Natural killer cell (primary cell): Measurements from ENCODE around the gene ETNK1. TPM values are rescaled to one million over a fixed set of nuclear protein-coding genes. Genes with fewer than 3 reads are reported as not detected.

Experiments used
- ATAC-seq, 3 donors: fragments of 150-1000 bp in 2 of 3; fragments of 200-7000 bp in 1 of 3; cut with Tn5 transposase; 1 replicate in 1 of 3; 2 replicates in 2 of 3; pipeline ENCODE4 v1.10.0; 2021; ENCODE audit warnings: mild to moderate bottlenecking in 2 of 3, moderate library complexity in 2 of 3
- DNase-seq, 2 donors: peaks; one replicate each; pipeline versions ENCODE4 v3.0.0 to v3.0.0-alpha.2; 2013 to 2021; ENCODE audit warnings: mixed read lengths in 1 of 2
- H3K27ac ChIP-seq: one replicate; pipeline ENCODE4 v1.5.1; 2013; ENCODE audit warnings: mild to moderate bottlenecking, low read length
- H3K27me3 ChIP-seq: one replicate; pipeline ENCODE4 v1.6.1; 2013; ENCODE audit warnings: low read length; ENCODE audit not compliant: control insufficient read depth, insufficient read depth
- H3K36me3 ChIP-seq: one replicate; pipeline ENCODE4 v1.6.1; 2013; ENCODE audit warnings: low read length; ENCODE audit not compliant: control insufficient read depth, insufficient read depth
- H3K4me1 ChIP-seq: one replicate; pipeline ENCODE4 v1.6.1; 2013; ENCODE audit warnings: low read length; ENCODE audit not compliant: control insufficient read depth, insufficient read depth
- H3K4me3 ChIP-seq: one replicate; pipeline ENCODE4 v1.5.1; 2013; ENCODE audit warnings: low read length
- H3K9me3 ChIP-seq: one replicate; pipeline ENCODE4 v1.6.1; 2013; ENCODE audit warnings: low read length; ENCODE audit not compliant: control insufficient read depth, insufficient read depth
- H3K27ac Mint-ChIP-seq, 2 donors: one replicate each; pipeline ENCODE4 v1.8.0; 2022; ENCODE audit warnings: mild to moderate bottlenecking in 2 of 2, mixed read lengths in 2 of 2, moderate library complexity in 1 of 2
- H3K27me3 Mint-ChIP-seq, 2 donors: one replicate each; pipeline ENCODE4 v1.8.0; 2022; ENCODE audit warnings: low read depth in 2 of 2, mixed read lengths in 2 of 2
- H3K36me3 Mint-ChIP-seq: one replicate; pipeline ENCODE4 v1.8.0; 2022; ENCODE audit warnings: mixed read lengths
- H3K4me1 Mint-ChIP-seq, 2 donors: one replicate each; pipeline ENCODE4 v1.8.0; 2022; ENCODE audit warnings: mixed read lengths in 2 of 2
- H3K4me3 Mint-ChIP-seq: one replicate; pipeline ENCODE4 v1.8.0; 2022; ENCODE audit warnings: mild to moderate bottlenecking, moderate library complexity, mixed read lengths
- H3K9me3 Mint-ChIP-seq, 2 donors: one replicate each; pipeline ENCODE4 v1.8.0; 2022; ENCODE audit warnings: mixed read lengths in 2 of 2
- CTCF ChIP-seq: fragments of 200-600 bp; IDR thresholded peaks from one replicate; pipeline ENCODE4 v1.8.0; 2022; ENCODE audit warnings: antibody characterized with exemption
- WGBS: methylation state at CpG from one replicate; pipeline ENCODE4 v1.1.7; 2013; ENCODE audit warnings: missing lambda C conversion rate; ENCODE audit not compliant: insufficient coverage; 5-methylcytosine and 5-hydroxymethylcytosine counted together
- intact Hi-C: fragments of 100-400 bp; cut with micrococcal nuclease; formaldehyde crosslinking; loops from one replicate; pipeline ENCODE4 v1.14.2; 2022
- total RNA-seq, 4 donors: library from RNA; stranded (reverse); fragments of 120-200 nt in 1 of 4; gene quantifications; one replicate each; pipeline versions ENCODE4 v1.2.3 to v1.2.4, GENCODE V29; 2013 to 2022

Gene ETNK1
- total RNA-seq, 3 donors from 2014 or later (not counting 1 experiment from before 2014, with no cell fraction given): 77.6 to 101 (median 85.2) TPM

GRCh38 chr12:22684140-22685118 lies 59.5 kb downstream of the ETNK1 start:
- WGBS: 75% methylated on average over 4 of the region's 5 CpGs
- H3K36me3 ChIP-seq: peaks cover 20% of the 10 kb centered on the region
- H3K27me3 ChIP-seq: no peaks in the 10 kb centered on the region
- ATAC-seq: peak; percentile 44 to 52 (median 46)
- H3K4me3 Mint-ChIP-seq: no peak overlapping the region
- peak in 1 of 2 donors; percentile 49 for DNase-seq
- no peaks in the 10 kb centered on the region for H3K9me3 ChIP-seq
- H3K4me3 ChIP-seq: no peak overlapping the region
- no peak overlapping the region for H3K27ac ChIP-seq
- no peaks in the 10 kb centered on the region for H3K4me1 ChIP-seq
- H3K27me3 Mint-ChIP-seq: no peaks in the 10 kb centered on the region
- intact Hi-C loops: loop anchor here (10.0 kb wide), 1 partner anchor 370 kb away; no protein-coding TSS in a partner anchor
- no peaks in the 10 kb centered on the region for H3K9me3 Mint-ChIP-seq
- peaks cover 15 to 22% of the 10 kb centered on the region in 2 donors for H3K4me1 Mint-ChIP-seq
- peak overlapping the region in 1 of 2 donors; percentile 41 for H3K27ac Mint-ChIP-seq
- TF ChIP-seq CTCF: peak; percentile 78
- peaks cover 8% of the 10 kb centered on the region for H3K36me3 Mint-ChIP-seq

- peaks cover 17 to 18% of the 10 kb centered on the region in 2 donors for H3K4me1 Mint-ChIP-seq
- no peak for ATAC-seq
These were observed 61.2 kb downstream of the ETNK1 start for GRCh38 chr12:22686193-22686592.

GRCh38 chr12:22687361-22688076 lies 62.5 kb downstream of the ETNK1 start:
- Mint-ChIP-seq H3K36me3 (no peaks in the 10 kb centered on the region), H3K4me3 (peak overlapping the region; percentile 0), H3K27me3 (no peaks in the 10 kb centered on the region), H3K27ac (peak overlapping the region; percentile 20 to 72), H3K4me1 (peaks cover 30 to 32% of the 10 kb centered on the region in 2 donors), H3K9me3 (no peaks in the 10 kb centered on the region)
- H3K36me3 ChIP-seq: peaks cover 3% of the 10 kb centered on the region
- TF ChIP-seq CTCF: no peak
- no peaks in the 10 kb centered on the region for H3K27me3 ChIP-seq
- H3K4me1 ChIP-seq: peaks cover 3% of the 10 kb centered on the region
- H3K4me3 ChIP-seq: no peak overlapping the region
- 30% methylated on average over 2 of the region's 5 CpGs for WGBS
- DNase-seq (peak in 1 of 2 donors; percentile 18), ATAC-seq (peak; percentile 77 to 92 (median 83))
- H3K9me3 ChIP-seq: no peaks in the 10 kb centered on the region
- peak overlapping the region; percentile 50 for H3K27ac ChIP-seq
- intact Hi-C loops: loop anchor here (10.0 kb wide), 1 partner anchor 367 kb away; no protein-coding TSS in a partner anchor

More at GRCh38 chr12:22686193-22686592, 61.2 kb downstream of the ETNK1 start:
- DNase-seq: no peak
- H3K36me3 ChIP-seq: peaks cover 10% of the 10 kb centered on the region
- no peak overlapping the region for H3K4me3 ChIP-seq
- H3K36me3 Mint-ChIP-seq: no peaks in the 10 kb centered on the region
- H3K27me3 Mint-ChIP-seq: no peaks in the 10 kb centered on the region
- H3K9me3 Mint-ChIP-seq: no peaks in the 10 kb centered on the region
- no peaks in the 10 kb centered on the region for H3K27me3 ChIP-seq
- no peak overlapping the region for H3K27ac ChIP-seq
- no peak for TF ChIP-seq CTCF
- peak overlapping the region in 1 of 2 donors; percentile 41 for H3K27ac Mint-ChIP-seq
- H3K4me3 Mint-ChIP-seq: no peak overlapping the region
- intact Hi-C loops: loop anchor here (10.0 kb wide), 1 partner anchor 369 kb away; no protein-coding TSS in a partner anchor
- H3K9me3 ChIP-seq: no peaks in the 10 kb centered on the region
- no peaks in the 10 kb centered on the region for H3K4me1 ChIP-seq
- WGBS: 100% methylated on average over 1 of the region's 1 CpG
